Skeletal muscle cell (primary cell): ENCODE results near the gene LURAP1L.

Experiments
- DNase-seq: peaks from one replicate; pipeline ENCODE4 v3.0.0-alpha.2; 2010; ENCODE audit warnings: low read depth
- H3K4me3 ChIP-seq: 2 replicates; pipeline ENCODE4 v1.5.1; 2011; ENCODE audit warnings: low read depth, mild to moderate bottlenecking, control low read depth, low read length, moderate library complexity

Gene LURAP1L

GRCh38 chr9:12775679-12776512 is 1.1 kb downstream of the LURAP1L start:
- DNase-seq, result peak; percentile 41
- peak overlapping the region; percentile 90 for H3K4me3 ChIP-seq

GRCh38 chr9:12776513-12777055 is 1.8 kb downstream of the LURAP1L start:
- peak; percentile 87 for DNase-seq
- H3K4me3 ChIP-seq, result peak overlapping the region; percentile 90

- DNase-seq, result no peak
- peak overlapping the region; percentile 90 for H3K4me3 ChIP-seq
Observed at GRCh38 chr9:12777121-12778022, 2.6 kb downstream of the LURAP1L start.

GRCh38 chr9:12778389-12778788 is 3.6 kb downstream of the LURAP1L start:
- DNase-seq, result no peak
- H3K4me3 ChIP-seq, result peak overlapping the region; percentile 90

- H3K4me3 ChIP-seq, result no peak overlapping the region
- DNase-seq, result no peak
Observed at GRCh38 chr9:12781226-12781733, 6.5 kb downstream of the LURAP1L start.

- H3K4me3 ChIP-seq, result no peak overlapping the region
- DNase-seq, result no peak
Observed at GRCh38 chr9:12783767-12784460, 9.1 kb downstream of the LURAP1L start.

- peak; percentile 96 for DNase-seq
- H3K4me3 ChIP-seq, result no peak overlapping the region
Observed at GRCh38 chr9:12784461-12785259, 9.8 kb downstream of the LURAP1L start.

GRCh38 chr9:12785260-12785770 is 10.5 kb downstream of the LURAP1L start:
- peak; percentile 71 for DNase-seq
- no peak overlapping the region for H3K4me3 ChIP-seq

- H3K4me3 ChIP-seq, result no peak overlapping the region
- DNase-seq, result no peak
Observed at GRCh38 chr9:12785941-12786340, 11.1 kb downstream of the LURAP1L start.

GRCh38 chr9:12790001-12790400 is 15.2 kb downstream of the LURAP1L start:
- no peak overlapping the region for H3K4me3 ChIP-seq
- no peak for DNase-seq

- no peak overlapping the region for H3K4me3 ChIP-seq
- no peak for DNase-seq
Observed at GRCh38 chr9:12790883-12791282, 16.1 kb downstream of the LURAP1L start.

- H3K4me3 ChIP-seq, result no peak overlapping the region
- no peak for DNase-seq
Observed at GRCh38 chr9:12794101-12794799, 19.4 kb downstream of the LURAP1L start.

- DNase-seq, result no peak
- H3K4me3 ChIP-seq, result no peak overlapping the region
Observed at GRCh38 chr9:12796601-12797000, 21.8 kb downstream of the LURAP1L start.

GRCh38 chr9:12797037-12797436 is 22.2 kb downstream of the LURAP1L start:
- DNase-seq, result no peak
- H3K4me3 ChIP-seq, result no peak overlapping the region

GRCh38 chr9:12798066-12798770 is 23.4 kb downstream of the LURAP1L start:
- no peak for DNase-seq
- H3K4me3 ChIP-seq, result no peak overlapping the region

- no peak overlapping the region for H3K4me3 ChIP-seq
Observed at GRCh38 chr9:12801187-12801586, 26.4 kb downstream of the LURAP1L start.

GRCh38 chr9:12801663-12802062 is 26.8 kb downstream of the LURAP1L start:
- H3K4me3 ChIP-seq, result no peak overlapping the region
- no peak for DNase-seq

More at GRCh38 chr9:12801187-12801586, 26.4 kb downstream of the LURAP1L start:
- DNase-seq, result no peak
